IMR-90 (cell line): ENCODE results near the gene PPP1CA. TPM values are rescaled to one million over a fixed set of nuclear protein-coding genes. Genes with fewer than 3 reads are reported as not detected.
A peak's percentile ranks its signal among the peaks of the same experiment; 100 is the strongest.

Experiments used
- ATAC-seq: fragments of 200-7000 bp; cut with Tn5 transposase; 2 replicates; pipeline ENCODE4 v1.9.1; 2020; ENCODE audit warnings: low read depth, mild to moderate bottlenecking, moderate library complexity
- BruUV-seq: library from RNA; stranded (reverse); fragments of 400-500 nt; replicated peaks from 2 replicates; lab custom pipeline; 2021; lab: Mats Ljungman, UMichigan
- CTCF ChIA-PET: fragments of 300-600 bp; formaldehyde crosslinking; extraction: SDS; loops from one replicate; lab custom pipeline; 2021; ENCODE audit warnings: antibody characterized with exemption; lab: Yijun Ruan, JAX
- POLR2A ChIA-PET: fragments of 300-600 bp; sonication (Branson Sonifier 250); formaldehyde crosslinking; loops from one replicate; lab custom pipeline; 2022; ENCODE audit warnings: antibody characterized with exemption; ENCODE audit not compliant: unreplicated experiment; lab: Charles Lee
- DNase-seq: peaks from one replicate; pipeline ENCODE4 v3.0.0; 2013
- H2AFZ ChIP-seq: replicated peaks from 2 replicates; pipeline ENCODE3; 2013; ENCODE audit warnings: low read length, mild to moderate bottlenecking; ENCODE audit not compliant: poor library complexity
- H2AK5ac ChIP-seq: 2 replicates; pipeline ENCODE4 v1.6.1; 2013; ENCODE audit warnings: low read depth, low read length, inconsistent platforms
- H2AK9ac ChIP-seq: replicated peaks from 2 replicates; pipeline ENCODE3; 2013; ENCODE audit warnings: mild to moderate bottlenecking, low read depth, low read length, moderate library complexity; ENCODE audit not compliant: poor library complexity
- H2BK120ac ChIP-seq: 2 replicates; pipeline ENCODE4 v1.6.1; 2013; ENCODE audit warnings: low read depth, low read length, inconsistent platforms
- H2BK15ac ChIP-seq: 3 replicates; pipeline ENCODE4 v1.6.1; 2013; ENCODE audit warnings: low read depth, low read length, inconsistent platforms
- H2BK20ac ChIP-seq: 2 replicates; pipeline ENCODE4 v1.6.1; 2013; ENCODE audit warnings: low read depth, mild to moderate bottlenecking, inconsistent platforms, low read length, moderate library complexity
- H2BK5ac ChIP-seq: 2 replicates; pipeline ENCODE4 v1.6.1; 2013; ENCODE audit warnings: mild to moderate bottlenecking, low read depth, low read length, inconsistent platforms; ENCODE audit not compliant: poor library complexity, severe bottlenecking
- H3K14ac ChIP-seq: replicated peaks from 2 replicates; pipeline ENCODE4 v1.6.1; 2013; ENCODE audit warnings: low read depth, low read length, inconsistent platforms
- H3K18ac ChIP-seq: 2 replicates; pipeline ENCODE4 v1.6.1; 2013; ENCODE audit warnings: low read depth, low read length, control low read depth
- H3K23ac ChIP-seq: 2 replicates; pipeline ENCODE4 v1.6.1; 2013; ENCODE audit warnings: low read depth, low read length, inconsistent platforms
- H3K27ac ChIP-seq: 2 replicates; pipeline ENCODE4 v1.5.1; 2013; ENCODE audit warnings: mild to moderate bottlenecking, control low read depth, low read length; ENCODE audit not compliant: insufficient read depth
- H3K27me3 ChIP-seq: 2 replicates; pipeline ENCODE4 v1.6.1; 2013; ENCODE audit warnings: low read length; ENCODE audit not compliant: control insufficient read depth, insufficient read depth
- H3K36me3 ChIP-seq: 2 replicates; pipeline ENCODE4 v1.6.1; 2013; ENCODE audit warnings: low read length, mixed read lengths; ENCODE audit not compliant: control insufficient read depth, insufficient read depth
- H3K4ac ChIP-seq: 2 replicates; pipeline ENCODE4 v1.6.1; 2013; ENCODE audit warnings: low read depth, low read length, inconsistent platforms
- H3K4me1 ChIP-seq: 2 replicates; pipeline ENCODE4 v1.6.1; 2013; ENCODE audit warnings: low read length, mixed read lengths; ENCODE audit not compliant: control insufficient read depth, insufficient read depth
- H3K4me2 ChIP-seq: 2 replicates; pipeline ENCODE4 v1.6.1; 2013; ENCODE audit warnings: low read depth, mild to moderate bottlenecking, control low read depth, low read length, moderate library complexity
- H3K4me3 ChIP-seq: 2 replicates; pipeline ENCODE4 v1.5.1; 2013; ENCODE audit warnings: low read depth, mild to moderate bottlenecking, control low read depth, low read length, moderate library complexity; ENCODE audit not compliant: insufficient read depth
- H3K56ac ChIP-seq: 2 replicates; pipeline ENCODE4 v1.6.1; 2013; ENCODE audit warnings: low read length, inconsistent platforms; ENCODE audit not compliant: insufficient read depth; ENCODE audit errors: extremely low read depth
- H3K79me1 ChIP-seq, 2 experiments: 2 replicates each; pipeline ENCODE4 v1.6.1; 2013; ENCODE audit warnings: low read length in 2 of 2, inconsistent platforms in 1 of 2, low read depth in 1 of 2
- H3K9ac ChIP-seq: 2 replicates; pipeline ENCODE4 v1.6.1; 2013; ENCODE audit warnings: low read depth, low read length, control low read depth
- H3K9me1 ChIP-seq: 2 replicates; pipeline ENCODE4 v1.6.1; 2013; ENCODE audit warnings: low read length, inconsistent platforms; ENCODE audit not compliant: insufficient read depth
- H3K9me3 ChIP-seq: 2 replicates; pipeline ENCODE4 v1.6.1; 2013; ENCODE audit warnings: low read length; ENCODE audit not compliant: control insufficient read depth, insufficient read depth
- H4K20me1 ChIP-seq: 2 replicates; pipeline ENCODE4 v1.6.1; 2013; ENCODE audit warnings: low read length, inconsistent platforms; ENCODE audit not compliant: insufficient read depth
- H4K5ac ChIP-seq: 2 replicates; pipeline ENCODE4 v1.6.1; 2013; ENCODE audit warnings: mild to moderate bottlenecking, low read depth, low read length, control low read depth
- H4K8ac ChIP-seq, 2 experiments: 2 replicates each; pipeline ENCODE4 v1.6.1; 2013; ENCODE audit warnings: low read depth in 2 of 2, low read length in 2 of 2, control low read depth in 1 of 2, inconsistent platforms in 1 of 2
- H4K91ac ChIP-seq: 2 replicates; pipeline ENCODE4 v1.6.1; 2013; ENCODE audit warnings: low read depth, low read length, inconsistent platforms; ENCODE audit not compliant: insufficient read depth
- BHLHE40 ChIP-seq: fragments of 150-350 bp; IDR thresholded peaks from 2 replicates; pipeline ENCODE4 v1.6.1; 2016; ENCODE audit warnings: mild to moderate bottlenecking, low read depth, low read length
- CEBPB ChIP-seq: IDR thresholded peaks from 2 replicates; pipeline ENCODE4 v1.6.1; 2012; ENCODE audit warnings: low read depth, low read length, improper control_type of control experiment
- CTCF ChIP-seq: conservative IDR thresholded peaks from 2 replicates; pipeline ENCODE4 v1.5.1; 2012; ENCODE audit warnings: mild to moderate bottlenecking, low read depth, low read length, improper control_type of control experiment
- ELK1 ChIP-seq: fragments of 150-350 bp; IDR thresholded peaks from 2 replicates; pipeline ENCODE4 v1.6.1; 2016; ENCODE audit warnings: low read depth, mild to moderate bottlenecking, low read length, moderate library complexity, borderline replicate concordance
- MAFK ChIP-seq: IDR thresholded peaks from 2 replicates; pipeline ENCODE4 v1.6.1; 2012; ENCODE audit warnings: low read depth, low read length, improper control_type of control experiment
- MAZ ChIP-seq: IDR thresholded peaks from 2 replicates; pipeline ENCODE4 v1.6.1; 2012; ENCODE audit warnings: low read depth, mild to moderate bottlenecking, low read length, improper control_type of control experiment, moderate library complexity, borderline replicate concordance
- MXI1 ChIP-seq: IDR thresholded peaks from 2 replicates; pipeline ENCODE4 v1.6.1; 2012; ENCODE audit warnings: low read depth, mild to moderate bottlenecking, low read length, moderate library complexity, borderline replicate concordance
- NFE2L2 ChIP-seq: fragments of 150-350 bp; IDR thresholded peaks from 2 replicates; pipeline ENCODE4 v1.6.1; 2016; ENCODE audit warnings: low read depth, mild to moderate bottlenecking, low read length
- RCOR1 ChIP-seq: IDR thresholded peaks from 2 replicates; pipeline ENCODE4 v1.6.1; 2012; ENCODE audit warnings: mild to moderate bottlenecking, low read length, improper control_type of control experiment; ENCODE audit not compliant: insufficient replicate concordance
- RFX5 ChIP-seq: IDR thresholded peaks from 2 replicates; pipeline ENCODE4 v1.8.0; 2012; ENCODE audit warnings: low read depth, mild to moderate bottlenecking, low read length, moderate library complexity
- SMC3 ChIP-seq: fragments of 150-350 bp; IDR thresholded peaks from 2 replicates; pipeline ENCODE4 v1.6.1; 2016; ENCODE audit warnings: low read depth, mild to moderate bottlenecking, antibody characterized with exemption, low read length, moderate library complexity
- WGBS, 2 experiments: methylation state at CpG; one replicate each; pipeline versions ENCODE4 v1.1.5 to v1.1.7; 2013; ENCODE audit warnings: missing lambda C conversion rate in 2 of 2; ENCODE audit not compliant: insufficient read length in 1 of 2; ENCODE audit errors: extremely low coverage in 2 of 2; 5-methylcytosine and 5-hydroxymethylcytosine counted together
- dilution Hi-C: fragments of 300-500 bp; cut with HindIII; formaldehyde crosslinking; loops from one replicate; pipeline ENCODE4 v1.14.3; 2018; ENCODE audit warnings: low sequenced_read_pairs; ENCODE audit not compliant: unreplicated experiment
- in situ Hi-C: fragments of 300-500 bp; cut with MboI; formaldehyde crosslinking; loops from 3 replicates; pipeline ENCODE4 v1.14.3; 2019; ENCODE audit warnings: low sequenced_read_pairs, inconsistent platforms, mixed read lengths
- intact Hi-C: fragments of 100-400 bp; cut with micrococcal nuclease; formaldehyde crosslinking; loops from 2 replicates; pipeline ENCODE4 v1.10.0; 2022
- polyA plus RNA-seq, 3 experiments: library from polyadenylated mRNA; depleted of rRNA; stranded (reverse); fragments of >200 nt; gene quantifications; 2 replicates each; pipeline ENCODE4 v1.2.3, GENCODE V29; 2012; ENCODE audit warnings: low replicate concordance in 1 of 3
- total RNA-seq: library from RNA; depleted of rRNA; stranded (reverse); fragments of >200 nt; gene quantifications from 2 replicates; pipeline ENCODE4 v1.2.3, GENCODE V29; 2012
- TF ChIP-seq, protein P1 (sequence below): fragments of 150-350 bp; IDR thresholded peaks from 2 replicates; pipeline ENCODE4 v1.6.1; 2017; ENCODE audit warnings: mild to moderate bottlenecking, antibody characterized with exemption, low read length, low read depth

The PPP1CA gene
- total and polyA plus RNA-seq, 2 of the 4 experiments (the other 2 are of a cell fraction) = 228 to 313 TPM

GRCh38 chr11:67428052-67429001 lies 26.7 kb upstream of the PPP1CA start, which contains the start of gene RPS6KB2:
TSS of gene RPS6KB2 (plus strand) at chr11:67428494. CDS start at chr11:67428546, 52 bp downstream.
- peak within 1 kb of the TSS; percentile 92 for H3K23ac ChIP-seq
- H3K27me3 ChIP-seq = no peaks in the 10 kb centered on the region
- dilution Hi-C loops = no loop called here
- peak within 1 kb of the TSS; percentile 97 for H3K4me2 ChIP-seq
- peaks cover 11 to 29% of the 10 kb centered on the region in 2 experiments for H3K79me1 ChIP-seq
- H2BK15ac ChIP-seq = peak within 1 kb of the TSS; percentile 40; the same call in 1 of the 3 replicates
- peak within 1 kb of the TSS; percentile 90 for H4K91ac ChIP-seq
- H3K4ac ChIP-seq = peak within 1 kb of the TSS; percentile 94
- H2AK9ac ChIP-seq = peak within 1 kb of the TSS; percentile 95
- peak within 1 kb of the TSS; percentile 100 for H2AFZ ChIP-seq
- ChIA-PET POLR2A (no interaction called here), CTCF (interaction anchor here (0.6 kb wide), 1 partner anchor 34 kb away, joined by 3 read pairs; no protein-coding TSS in a partner anchor)
- peak within 1 kb of the TSS; percentile 90 for H3K9ac ChIP-seq
- peak within 1 kb of the TSS; percentile 69 for H2BK120ac ChIP-seq
- peak within 1 kb of the TSS; percentile 95 for H2AK5ac ChIP-seq
- peaks cover 15% of the 10 kb centered on the region; the same call in 1 of the 2 replicates for H3K36me3 ChIP-seq
- peak within 1 kb of the TSS; percentile 75 for H3K4me3 ChIP-seq
- H4K8ac ChIP-seq = peak within 1 kb of the TSS; percentile 89 to 95
- 2% methylated on average over 31 of the region's 68 CpGs; no CpG with 5 or more reads in 1 of the 2 experiments for WGBS, 2 experiments
- peak within 1 kb of the TSS; percentile 92 for H3K56ac ChIP-seq
- no peak within 1 kb of the TSS for H2BK20ac ChIP-seq
- peak within 1 kb of the TSS; percentile 98 for H3K14ac ChIP-seq
- peak; percentile 96 for DNase-seq
- peak within 1 kb of the TSS; percentile 79 for H3K18ac ChIP-seq
- in situ Hi-C loops = no loop called here
- H4K20me1 ChIP-seq = no peaks in the 10 kb centered on the region
- ATAC-seq = peak; percentile 98
- BruUV-seq = no TSS peak
- H3K4me1 ChIP-seq = peaks cover 5% of the 10 kb centered on the region
- H3K9me1 ChIP-seq = peaks cover 8% of the 10 kb centered on the region
- H3K27ac ChIP-seq = peak within 1 kb of the TSS; percentile 80
- intact Hi-C loops = no loop called here
- H4K5ac ChIP-seq = peak within 1 kb of the TSS; percentile 89
- no peaks in the 10 kb centered on the region for H3K9me3 ChIP-seq
- H2BK5ac ChIP-seq = peak within 1 kb of the TSS; percentile 92
- TF ChIP-seq MXI1 (peak; percentile 62), MAFK (no peak), MAZ (peak; percentile 84; the same call in 1 of the 2 replicates), RCOR1 (no peak), CEBPB (peak; percentile 86), RFX5 (no peak), NFE2L2 (no peak), ELK1 (no peak), SMC3 (no peak), CTCF (no peak), BHLHE40 (no peak)
- TF ChIP-seq, protein P1, sequence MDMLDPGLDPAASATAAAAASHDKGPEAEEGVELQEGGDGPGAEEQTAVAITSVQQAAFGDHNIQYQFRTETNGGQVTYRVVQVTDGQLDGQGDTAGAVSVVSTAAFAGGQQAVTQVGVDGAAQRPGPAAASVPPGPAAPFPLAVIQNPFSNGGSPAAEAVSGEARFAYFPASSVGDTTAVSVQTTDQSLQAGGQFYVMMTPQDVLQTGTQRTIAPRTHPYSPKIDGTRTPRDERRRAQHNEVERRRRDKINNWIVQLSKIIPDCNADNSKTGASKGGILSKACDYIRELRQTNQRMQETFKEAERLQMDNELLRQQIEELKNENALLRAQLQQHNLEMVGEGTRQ = peak; percentile 62; the same call in 1 of the 2 replicates
